ENCODE data around the gene NAT8.
"Not testable (repeated sequence)": the region's sequence is repeated elsewhere in the genome, so short reads cannot be mapped to it uniquely, and the experiment has no call there.

DNA sequence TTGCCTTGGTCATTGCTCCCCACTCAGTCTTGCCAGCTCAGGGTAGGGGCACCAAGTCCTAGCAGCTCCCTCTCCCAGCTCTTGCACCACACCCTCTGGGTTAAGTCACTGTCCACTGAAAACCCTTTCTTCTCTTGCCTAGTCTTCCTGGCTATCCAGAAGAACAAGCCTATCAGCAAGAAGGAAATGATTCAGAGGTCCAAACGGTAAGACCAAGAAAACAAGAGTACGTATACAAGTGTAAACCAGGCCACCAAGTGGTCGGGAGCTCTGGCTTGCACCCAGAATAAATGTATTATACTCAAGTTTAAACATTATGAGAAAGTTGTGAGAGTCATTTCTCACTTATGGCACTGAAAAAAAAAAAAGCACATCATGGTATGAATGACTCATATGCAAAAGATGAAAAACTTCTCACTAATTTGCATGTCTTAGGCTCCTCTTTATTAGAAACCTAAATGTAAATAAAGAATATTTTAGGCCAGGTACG is 39.1 kb downstream of the NAT8 start:
- TF ChIP-seq, protein P1, sequence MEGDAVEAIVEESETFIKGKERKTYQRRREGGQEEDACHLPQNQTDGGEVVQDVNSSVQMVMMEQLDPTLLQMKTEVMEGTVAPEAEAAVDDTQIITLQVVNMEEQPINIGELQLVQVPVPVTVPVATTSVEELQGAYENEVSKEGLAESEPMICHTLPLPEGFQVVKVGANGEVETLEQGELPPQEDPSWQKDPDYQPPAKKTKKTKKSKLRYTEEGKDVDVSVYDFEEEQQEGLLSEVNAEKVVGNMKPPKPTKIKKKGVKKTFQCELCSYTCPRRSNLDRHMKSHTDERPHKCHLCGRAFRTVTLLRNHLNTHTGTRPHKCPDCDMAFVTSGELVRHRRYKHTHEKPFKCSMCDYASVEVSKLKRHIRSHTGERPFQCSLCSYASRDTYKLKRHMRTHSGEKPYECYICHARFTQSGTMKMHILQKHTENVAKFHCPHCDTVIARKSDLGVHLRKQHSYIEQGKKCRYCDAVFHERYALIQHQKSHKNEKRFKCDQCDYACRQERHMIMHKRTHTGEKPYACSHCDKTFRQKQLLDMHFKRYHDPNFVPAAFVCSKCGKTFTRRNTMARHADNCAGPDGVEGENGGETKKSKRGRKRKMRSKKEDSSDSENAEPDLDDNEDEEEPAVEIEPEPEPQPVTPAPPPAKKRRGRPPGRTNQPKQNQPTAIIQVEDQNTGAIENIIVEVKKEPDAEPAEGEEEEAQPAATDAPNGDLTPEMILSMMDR (optimal IDR thresholded peaks at IDR 0.05 in 1 of 3, IDR thresholded peaks at IDR 0.05 in 1 of 3, conservative IDR thresholded peaks at IDR 0.05 in 1 of 3; ENCODE audit: extremely low read depth in 1 of 3, insufficient read depth in 2 of 3, low read length in 3 of 3): not testable (repeated sequence)
- TF ChIP-seq EZH2 (IDR thresholded peaks at IDR 0.05; ENCODE audit: low read length): not testable (repeated sequence)
